ENCODE data around the gene TGM1.
"Not testable (repeated sequence)": the region's sequence is repeated elsewhere in the genome, so short reads cannot be mapped to it uniquely, and the experiment has no call there.

Gene TGM1

GRCh38 chr14:24203249-24203886 lies 59.6 kb downstream of the TGM1 start:
- not testable (repeated sequence) for DNase-seq

GRCh38 chr14:24202538-24202937 lies 60.4 kb downstream of the TGM1 start:
- not testable (repeated sequence) for DNase-seq
